ENCODE measurements around the gene ABCD1. TPM values are rescaled to one million over a fixed set of nuclear protein-coding genes. Genes with fewer than 3 reads are reported as not detected.
A peak's percentile ranks its signal among the peaks of the same experiment; 100 is the strongest.

Gene ABCD1
- total and polyA plus RNA-seq, 9 of the 15 experiments (the other 6 are each of a cell fraction or from before 2014, with no cell fraction given) = 0.07 to 6.9 (median 2.2) TPM

GRCh38 chrX:153726286-153727122 is 1.8 kb downstream of the ABCD1 start (continued):
- no peak for TF ChIP-seq PRDM10 (IDR thresholded peaks at IDR 0.05; ENCODE audit: partially characterized antibody)
- TF ChIP-seq MAFF (IDR thresholded peaks at IDR 0.05; ENCODE audit: low read length) = no peak
- no peak for TF ChIP-seq NFATC3 (IDR thresholded peaks at IDR 0.05)
- TF ChIP-seq NR1H2 (CRISPR knock-in tag; IDR thresholded peaks at IDR 0.05) = peak; percentile 100
- no peak for TF ChIP-seq GATAD2A (IDR thresholded peaks at IDR 0.05)
- no peak for TF ChIP-seq LARP7 (IDR thresholded peaks at IDR 0.05)
- peak in 1 of 3 experiments; percentile 43; a peak in 2 of 6 replicates for TF ChIP-seq ZBTB11 (CRISPR knock-in tag; IDR thresholded peaks at IDR 0.05)
- no peak for TF ChIP-seq CHD1 (IDR thresholded peaks at IDR 0.05; ENCODE audit: low read length)
- TF ChIP-seq ZBTB9 (CRISPR knock-in tag; IDR thresholded peaks at IDR 0.05) = 0 out of 2 replicates have a peak, but pooled peaks have one; percentile 30
- TF ChIP-seq MLX (CRISPR knock-in tag; conservative IDR thresholded peaks at IDR 0.05) = no peak
- TF ChIP-seq THAP12 (CRISPR knock-in tag; IDR thresholded peaks at IDR 0.05) = 0 out of 2 replicates have a peak, but pooled peaks have one; percentile 25
- TF ChIP-seq POLR2G (IDR thresholded peaks at IDR 0.05; ENCODE audit: low read depth, low read length) = peak; percentile 48
- TF ChIP-seq NR3C1 (CRISPR knock-in tag; IDR thresholded peaks at IDR 0.05) = 0 out of 2 replicates have a peak, but pooled peaks have one; percentile 25
- TF ChIP-seq BCL6 (CRISPR knock-in tag; IDR thresholded peaks at IDR 0.05) = no peak
- no peak for TF ChIP-seq HNRNPH1 (optimal IDR thresholded peaks at IDR 0.05; ENCODE audit: low read depth, low read length)
